Heart left ventricle (tissue), 13 donors: ENCODE results near the gene KRT34.
"Not testable (repeated sequence)": the region's sequence is repeated elsewhere in the genome, so short reads cannot be mapped to it uniquely, and the experiment has no call there.

ENCODE experiments used
- POLR2A ChIP-seq, 2 donors: fragments of 450-650 bp; IDR thresholded peaks; one replicate each; pipeline ENCODE4 v1.6.1; 2017; ENCODE audit warnings: antibody characterized with exemption in 2 of 2, mild to moderate bottlenecking in 2 of 2, moderate library complexity in 2 of 2
- TF ChIP-seq, protein P1 (sequence below), 12 donors: fragments of 200-600 bp; sonication (generic) in 4 of 12; IDR thresholded peaks; one replicate each; pipeline versions ENCODE4 v1.5.0 to v1.8.0; 2018 to 2022; ENCODE audit warnings: antibody characterized with exemption in 12 of 12, mild to moderate bottlenecking in 5 of 12
- donor health status: ischemic (EF 13 %, LVEDD 7.1; RV severe dilation, severe dysfunction).
- donor health status: DM: no; HTN: yes; CAD: no.
- donor health status: DM: no; HTN: no; CAD: no.
- donor health status: ischemic (EF 25% LVEDD 6.9; RV normal size, moderate dysfunction).
- donor health status: ischemic (EF 25% LVEDD 5.7; RV mildly dilated, moderate dysfunction).
- donor health status: ischemic (EF 35%, LVEDD 5.7; RV mildly dilated, moderate dysfunction).
- donor health status: nonischemic (EF 11% LVEDD 7.7; RV severe dilation, severe dysfunction).
- donor health status: DM: yes; HTN: yes; CAD: no.
- donor health status: PGD.
- donor health status: ischemic (EF 29% LVEDD 5.4; RV normal size, mild dysfunction).
- donor health status: nonischemic (EF 23%, LVEDD 6.1; RV moderate dilation, normal function).

GRCh38 chr17:41380091-41380490 is 2.0 kb downstream of the KRT34 start:
- TF ChIP-seq, protein P1, sequence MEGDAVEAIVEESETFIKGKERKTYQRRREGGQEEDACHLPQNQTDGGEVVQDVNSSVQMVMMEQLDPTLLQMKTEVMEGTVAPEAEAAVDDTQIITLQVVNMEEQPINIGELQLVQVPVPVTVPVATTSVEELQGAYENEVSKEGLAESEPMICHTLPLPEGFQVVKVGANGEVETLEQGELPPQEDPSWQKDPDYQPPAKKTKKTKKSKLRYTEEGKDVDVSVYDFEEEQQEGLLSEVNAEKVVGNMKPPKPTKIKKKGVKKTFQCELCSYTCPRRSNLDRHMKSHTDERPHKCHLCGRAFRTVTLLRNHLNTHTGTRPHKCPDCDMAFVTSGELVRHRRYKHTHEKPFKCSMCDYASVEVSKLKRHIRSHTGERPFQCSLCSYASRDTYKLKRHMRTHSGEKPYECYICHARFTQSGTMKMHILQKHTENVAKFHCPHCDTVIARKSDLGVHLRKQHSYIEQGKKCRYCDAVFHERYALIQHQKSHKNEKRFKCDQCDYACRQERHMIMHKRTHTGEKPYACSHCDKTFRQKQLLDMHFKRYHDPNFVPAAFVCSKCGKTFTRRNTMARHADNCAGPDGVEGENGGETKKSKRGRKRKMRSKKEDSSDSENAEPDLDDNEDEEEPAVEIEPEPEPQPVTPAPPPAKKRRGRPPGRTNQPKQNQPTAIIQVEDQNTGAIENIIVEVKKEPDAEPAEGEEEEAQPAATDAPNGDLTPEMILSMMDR (IDR thresholded peaks at IDR 0.05) = not testable (repeated sequence)
- TF ChIP-seq POLR2A (IDR thresholded peaks at IDR 0.05) = not testable (repeated sequence)
